HL-60 (cell line): ENCODE measurements around the gene ENTPD1.

Source experiments
- DNase-seq, 2 experiments: peaks; one replicate each; pipeline ENCODE4 v3.0.0-alpha.2; 2010 to 2020; ENCODE audit warnings: low read depth in 1 of 2, low spot score in 1 of 2
- H3K27ac ChIP-seq: fragments of 250-450 bp; sonication (Bioruptor Pico); replicated peaks from 2 replicates; pipeline ENCODE4 v1.5.1; 2020; ENCODE audit warnings: mild to moderate bottlenecking, moderate library complexity
- H3K27me3 ChIP-seq: fragments of 250-450 bp; sonication (Bioruptor Pico); 2 replicates; pipeline ENCODE4 v1.5.1; 2021; ENCODE audit warnings: mild to moderate bottlenecking, moderate library complexity; ENCODE audit not compliant: insufficient read depth, poor library complexity, severe bottlenecking
- H3K4me3 ChIP-seq: replicated peaks from 2 replicates; pipeline ENCODE4 v1.5.1; 2011; ENCODE audit warnings: mild to moderate bottlenecking, control low read depth, low read length; ENCODE audit not compliant: insufficient read depth
- CTCF ChIP-seq: IDR thresholded peaks from one replicate; pipeline ENCODE4 v1.5.1; 2011; ENCODE audit warnings: low read length, control low read depth, inconsistent platforms; ENCODE audit not compliant: insufficient read depth
- GABPA ChIP-seq: IDR thresholded peaks from 2 replicates; pipeline ENCODE4 v1.6.1; 2012; ENCODE audit warnings: low read depth
- POLR2AphosphoS5 ChIP-seq: IDR thresholded peaks from 2 replicates; pipeline ENCODE4 v1.6.1; 2012; ENCODE audit warnings: low read depth
- SPI1 ChIP-seq: IDR thresholded peaks from 2 replicates; pipeline ENCODE4 v1.6.1; 2012; ENCODE audit warnings: low read depth, mild to moderate bottlenecking, borderline replicate concordance
- TF ChIP-seq, protein P1 (sequence below): IDR thresholded peaks from 2 replicates; pipeline ENCODE4 v1.6.1; 2012; ENCODE audit warnings: low read depth; ENCODE audit not compliant: insufficient replicate concordance

The ENTPD1 gene

GRCh38 chr10:95831076-95831475, 75.1 kb downstream of the ENTPD1 start:
- no peak overlapping the region for H3K27ac ChIP-seq
- TF ChIP-seq SPI1 (no peak), GABPA (no peak), CTCF (no peak), POLR2AphosphoS5 (no peak)
- TF ChIP-seq, protein P1, sequence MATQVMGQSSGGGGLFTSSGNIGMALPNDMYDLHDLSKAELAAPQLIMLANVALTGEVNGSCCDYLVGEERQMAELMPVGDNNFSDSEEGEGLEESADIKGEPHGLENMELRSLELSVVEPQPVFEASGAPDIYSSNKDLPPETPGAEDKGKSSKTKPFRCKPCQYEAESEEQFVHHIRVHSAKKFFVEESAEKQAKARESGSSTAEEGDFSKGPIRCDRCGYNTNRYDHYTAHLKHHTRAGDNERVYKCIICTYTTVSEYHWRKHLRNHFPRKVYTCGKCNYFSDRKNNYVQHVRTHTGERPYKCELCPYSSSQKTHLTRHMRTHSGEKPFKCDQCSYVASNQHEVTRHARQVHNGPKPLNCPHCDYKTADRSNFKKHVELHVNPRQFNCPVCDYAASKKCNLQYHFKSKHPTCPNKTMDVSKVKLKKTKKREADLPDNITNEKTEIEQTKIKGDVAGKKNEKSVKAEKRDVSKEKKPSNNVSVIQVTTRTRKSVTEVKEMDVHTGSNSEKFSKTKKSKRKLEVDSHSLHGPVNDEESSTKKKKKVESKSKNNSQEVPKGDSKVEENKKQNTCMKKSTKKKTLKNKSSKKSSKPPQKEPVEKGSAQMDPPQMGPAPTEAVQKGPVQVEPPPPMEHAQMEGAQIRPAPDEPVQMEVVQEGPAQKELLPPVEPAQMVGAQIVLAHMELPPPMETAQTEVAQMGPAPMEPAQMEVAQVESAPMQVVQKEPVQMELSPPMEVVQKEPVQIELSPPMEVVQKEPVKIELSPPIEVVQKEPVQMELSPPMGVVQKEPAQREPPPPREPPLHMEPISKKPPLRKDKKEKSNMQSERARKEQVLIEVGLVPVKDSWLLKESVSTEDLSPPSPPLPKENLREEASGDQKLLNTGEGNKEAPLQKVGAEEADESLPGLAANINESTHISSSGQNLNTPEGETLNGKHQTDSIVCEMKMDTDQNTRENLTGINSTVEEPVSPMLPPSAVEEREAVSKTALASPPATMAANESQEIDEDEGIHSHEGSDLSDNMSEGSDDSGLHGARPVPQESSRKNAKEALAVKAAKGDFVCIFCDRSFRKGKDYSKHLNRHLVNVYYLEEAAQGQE = no peak
- no peak overlapping the region for H3K4me3 ChIP-seq
- no peak for DNase-seq
- H3K27me3 ChIP-seq = no peaks in the 10 kb centered on the region

GRCh38 chr10:95831515-95831914, 75.6 kb downstream of the ENTPD1 start:
- TF ChIP-seq, protein P1 = no peak
- TF ChIP-seq POLR2AphosphoS5 (no peak), GABPA (no peak), CTCF (no peak), SPI1 (no peak)
- Histone ChIP-seq H3K27ac (no peak overlapping the region), H3K27me3 (no peaks in the 10 kb centered on the region), H3K4me3 (no peak overlapping the region)
- DNase-seq = no peak

DNA sequence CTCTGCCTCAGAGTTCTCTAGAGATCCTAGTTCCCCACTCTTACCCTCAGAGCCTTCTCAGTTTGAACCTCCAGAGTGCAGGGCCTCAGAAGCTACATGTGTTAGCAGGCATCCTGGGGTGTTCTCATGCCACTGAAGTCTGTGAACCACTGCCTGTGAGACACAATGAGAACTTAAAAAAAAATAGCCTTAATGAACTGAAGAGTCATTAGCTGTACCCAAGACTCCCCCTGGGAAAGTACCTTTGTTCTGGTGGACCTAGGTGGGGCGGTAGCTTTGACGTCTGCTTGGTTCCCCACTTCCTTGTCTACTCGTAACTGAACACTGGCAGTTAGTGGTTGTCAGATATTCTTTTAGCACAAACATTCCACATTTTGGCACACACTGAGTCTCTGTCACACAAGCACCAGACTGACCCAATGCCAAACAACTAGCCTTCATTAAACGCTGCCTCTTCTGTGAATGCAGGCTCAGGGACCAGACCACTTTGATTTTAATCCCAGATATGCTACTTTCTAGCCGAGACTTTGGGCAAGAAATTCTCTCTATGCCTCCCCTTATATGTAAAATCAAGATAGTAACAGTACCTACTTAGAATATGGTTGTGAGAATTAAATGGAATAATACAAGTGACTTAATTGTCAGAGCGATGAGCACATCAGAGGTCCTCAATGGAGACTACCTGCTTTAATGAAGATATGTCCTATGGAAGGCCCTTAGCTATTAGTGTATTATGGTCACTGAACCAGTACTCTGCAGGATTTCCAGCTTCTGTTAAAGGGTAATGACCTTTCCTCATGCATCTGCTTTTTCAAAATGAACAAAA, 76.5 kb downstream of the ENTPD1 start:
- H3K27ac ChIP-seq = no peak overlapping the region
- no peak for TF ChIP-seq POLR2AphosphoS5
- TF ChIP-seq CTCF = no peak
- TF ChIP-seq, protein P1 = no peak
- TF ChIP-seq SPI1 = no peak
- no peak for TF ChIP-seq GABPA
- no peaks in the 10 kb centered on the region for H3K27me3 ChIP-seq
- DNase-seq = no peak
- no peak overlapping the region for H3K4me3 ChIP-seq
